Measurements from ENCODE around the gene ORC6. TPM values are rescaled to one million over a fixed set of nuclear protein-coding genes. Genes with fewer than 3 reads are reported as not detected.

ORC6 gene
- total RNA-seq, 2 donors from 2014 or later = 6.8 to 28.4 TPM

GRCh38 chr16:46706642-46707041 is 17.2 kb downstream of the ORC6 start:
- no peak for TF ChIP-seq CTCF (IDR thresholded peaks at IDR 0.05)
- Histone ChIP-seq H3K27ac (no peak overlapping the region), H3K4me3 (no peak overlapping the region), H3K9ac (ENCODE audit: low read depth in 2 of 2, low read length in 2 of 2) (no peak overlapping the region), H3K4me1 (no peaks in the 10 kb centered on the region), H3K36me3 (no peaks in the 10 kb centered on the region), H3K9me3 (no peaks in the 10 kb centered on the region), H3K27me3 (no peaks in the 10 kb centered on the region)
- intact Hi-C loops (cut with DNase I) = no loop called here
- no peak for DNase-seq

GRCh38 chr16:46709469-46710005 is 20.1 kb downstream of the ORC6 start:
- Histone ChIP-seq H3K4me1 (no peaks in the 10 kb centered on the region), H3K4me3 (no peak overlapping the region), H3K27ac (no peak overlapping the region), H3K27me3 (no peaks in the 10 kb centered on the region), H3K9ac (ENCODE audit: low read depth in 2 of 2, low read length in 2 of 2) (no peak overlapping the region), H3K36me3 (no peaks in the 10 kb centered on the region), H3K9me3 (no peaks in the 10 kb centered on the region)
- DNase-seq = no peak
- TF ChIP-seq CTCF (IDR thresholded peaks at IDR 0.05) = no peak
- intact Hi-C loops (cut with DNase I) = no loop called here

- Histone ChIP-seq H3K36me3 (no peaks in the 10 kb centered on the region), H3K27ac (no peak overlapping the region), H3K9ac (ENCODE audit: low read depth in 2 of 2, low read length in 2 of 2) (no peak overlapping the region), H3K9me3 (no peaks in the 10 kb centered on the region), H3K4me3 (no peak overlapping the region), H3K4me1 (no peaks in the 10 kb centered on the region), H3K27me3 (no peaks in the 10 kb centered on the region)
- no peak for TF ChIP-seq CTCF (IDR thresholded peaks at IDR 0.05)
- no peak for DNase-seq
- intact Hi-C loops (cut with DNase I) = no loop called here
Measured at GRCh38 chr16:46711106-46712058, 21.9 kb downstream of the ORC6 start.

- Histone ChIP-seq H3K36me3 (no peaks in the 10 kb centered on the region), H3K27ac (no peak overlapping the region), H3K4me1 (no peaks in the 10 kb centered on the region), H3K4me3 (no peak overlapping the region), H3K9me3 (no peaks in the 10 kb centered on the region), H3K27me3 (no peaks in the 10 kb centered on the region), H3K9ac (ENCODE audit: low read depth in 2 of 2, low read length in 2 of 2) (no peak overlapping the region)
- intact Hi-C loops (cut with DNase I) = no loop called here
- no peak for DNase-seq
- TF ChIP-seq CTCF (IDR thresholded peaks at IDR 0.05) = no peak
Measured at GRCh38 chr16:46712911-46713310, 23.5 kb downstream of the ORC6 start.

- no peak for DNase-seq
- H3K9me3 ChIP-seq = no peaks in the 10 kb centered on the region
- intact Hi-C loops (cut with DNase I) = no loop called here
- H3K9ac ChIP-seq (ENCODE audit: low read depth in 2 of 2, low read length in 2 of 2) = no peak overlapping the region
- no peak overlapping the region for H3K4me3 ChIP-seq
- no peak overlapping the region for H3K27ac ChIP-seq
- H3K36me3 ChIP-seq = no peaks in the 10 kb centered on the region
- H3K27me3 ChIP-seq = no peaks in the 10 kb centered on the region
- H3K4me1 ChIP-seq = no peaks in the 10 kb centered on the region
- TF ChIP-seq CTCF (IDR thresholded peaks at IDR 0.05) = no peak
Measured at GRCh38 chr16:46713634-46714033, 24.2 kb downstream of the ORC6 start.
